GM19099 (cell line): Measurements from ENCODE around the gene TBC1D10B.

Source experiments
- POLR2A ChIP-seq: IDR thresholded peaks from 3 replicates; pipeline ENCODE4 v1.6.1; 2011; ENCODE audit warnings: low read depth; ENCODE audit not compliant: insufficient read length; ENCODE audit errors: extremely low read depth

Gene TBC1D10B

GRCh38 chr16:30356401-30357084 is 13.8 kb downstream of the TBC1D10B start:
- no peak for TF ChIP-seq POLR2A

DNA sequence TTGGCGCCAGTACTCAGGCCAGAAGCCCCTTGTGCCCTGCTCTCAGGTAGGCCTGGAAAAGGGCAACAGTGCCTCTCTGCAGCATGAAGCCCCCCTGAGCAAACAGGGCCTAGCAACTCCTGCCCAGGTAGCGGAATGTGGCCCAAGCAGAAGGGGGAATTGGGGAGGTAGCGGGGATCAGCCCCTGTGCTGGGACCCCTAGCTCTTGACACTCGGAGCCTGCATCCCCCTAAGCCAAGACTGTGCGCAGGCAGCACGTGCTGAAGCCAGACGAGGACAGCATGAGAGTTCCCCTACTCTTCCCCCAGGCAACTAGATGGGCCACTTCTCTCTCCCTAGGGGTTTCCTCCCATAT is 14.4 kb downstream of the TBC1D10B start:
- TF ChIP-seq POLR2A: no peak

GRCh38 chr16:30355144-30355953 is 14.9 kb downstream of the TBC1D10B start, which contains the start of gene CD2BP2:
CD2BP2 (minus strand) TSS chr16:30355308; CDS start chr16:30354681, 627 bp downstream.
- TF ChIP-seq POLR2A: peak; percentile 54

DNA sequence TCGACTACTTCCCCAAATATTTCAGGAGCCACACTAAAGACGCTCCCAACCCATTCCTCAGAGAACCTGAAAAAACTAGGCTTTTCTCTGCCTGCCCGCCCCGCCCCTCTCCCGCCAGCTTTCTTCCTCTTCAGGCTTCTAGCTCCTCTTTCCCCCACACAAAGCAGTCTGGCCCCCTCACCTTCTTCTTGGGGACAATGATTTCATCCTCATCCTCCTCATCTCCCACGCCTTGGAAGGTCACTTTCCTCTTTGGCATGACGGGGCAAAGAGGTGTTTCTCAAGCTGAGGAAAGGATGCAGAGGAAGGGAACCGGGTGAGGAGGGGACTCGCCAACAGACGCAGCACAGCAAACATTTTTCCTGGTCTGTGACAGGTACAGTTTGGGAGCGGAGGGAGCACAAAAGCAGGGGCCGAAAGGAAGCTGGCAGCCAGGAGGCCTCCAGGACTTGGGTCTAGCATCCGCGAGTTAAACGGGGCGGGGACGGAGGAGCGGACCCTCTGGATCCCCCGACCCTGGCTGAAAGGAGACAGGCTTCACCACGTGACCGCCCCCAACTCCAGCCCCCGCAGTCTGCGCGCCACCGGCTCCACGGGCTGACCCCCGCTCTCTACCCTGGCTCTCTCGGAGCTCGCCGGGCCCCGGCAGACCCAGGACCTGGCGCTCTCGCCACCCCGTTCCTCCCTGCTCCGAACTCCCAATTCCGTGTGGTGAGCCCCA is 15.7 kb downstream of the TBC1D10B start:
- no peak for TF ChIP-seq POLR2A

- TF ChIP-seq POLR2A: no peak
Observed at GRCh38 chr16:30353438-30354129, 16.7 kb downstream of the TBC1D10B start.

- no peak for TF ChIP-seq POLR2A
Observed at GRCh38 chr16:30352488-30353401, 17.5 kb downstream of the TBC1D10B start.

DNA sequence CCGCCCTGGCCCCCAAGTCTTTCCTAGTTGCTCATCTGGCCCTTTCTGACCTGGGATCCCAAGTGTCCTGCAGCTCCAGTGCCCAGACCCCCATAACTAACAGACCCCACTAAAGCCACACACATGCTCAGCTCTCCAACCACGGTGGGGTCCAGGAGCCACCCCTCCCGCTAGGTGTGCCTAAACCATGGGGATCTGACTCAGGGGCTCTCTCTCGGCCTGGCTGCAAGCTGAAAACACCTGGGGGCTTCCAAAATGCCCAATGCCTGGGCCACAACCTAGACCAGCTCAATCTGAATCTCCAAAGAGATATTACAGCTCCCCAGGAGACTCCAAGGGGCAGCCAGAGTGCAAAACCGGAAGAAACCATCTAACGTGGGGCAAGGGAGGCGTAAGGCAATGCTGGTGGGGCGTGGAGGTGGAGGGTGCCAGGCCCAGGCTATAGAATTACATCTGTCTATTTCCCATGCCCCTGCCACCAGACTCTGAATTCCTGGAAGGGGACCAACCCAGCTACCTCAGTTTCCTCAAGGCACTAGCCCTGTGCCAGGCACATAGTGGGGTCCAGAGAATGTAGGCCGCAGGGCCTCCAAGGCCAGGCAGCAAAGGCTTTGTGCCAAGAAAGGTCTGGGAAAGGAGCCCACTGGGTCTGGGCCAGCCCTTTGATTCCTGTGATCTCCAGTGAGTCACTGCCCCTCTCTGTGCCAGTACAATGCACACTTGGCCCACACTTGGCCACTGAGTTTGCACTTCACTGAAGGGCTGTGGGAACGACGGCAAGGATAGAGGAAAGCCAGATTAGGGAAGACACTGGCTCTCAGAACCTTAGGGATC is 18.5 kb downstream of the TBC1D10B start:
- TF ChIP-seq POLR2A: no peak

DNA sequence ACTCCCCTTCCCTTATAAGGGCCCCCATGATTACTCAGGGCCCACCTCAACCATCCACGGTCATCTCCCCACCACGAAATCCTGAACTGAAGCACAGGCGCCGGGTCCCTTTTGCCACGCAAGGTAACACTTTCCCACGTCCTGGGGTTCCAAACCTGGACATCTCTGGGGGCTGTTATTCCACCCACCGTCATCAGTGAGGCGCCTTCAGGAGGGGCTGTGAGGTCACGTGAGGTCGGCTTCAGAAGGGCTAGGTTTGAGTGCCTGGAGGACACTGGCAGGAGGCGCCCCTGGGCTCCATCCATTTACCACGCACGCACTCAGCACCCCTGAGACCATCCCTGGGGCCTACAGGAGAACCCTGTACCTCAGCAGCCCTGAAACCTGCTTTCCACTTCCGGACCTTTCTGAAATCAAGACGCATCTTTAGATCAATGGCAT is 19.3 kb downstream of the TBC1D10B start:
- no peak for TF ChIP-seq POLR2A

DNA sequence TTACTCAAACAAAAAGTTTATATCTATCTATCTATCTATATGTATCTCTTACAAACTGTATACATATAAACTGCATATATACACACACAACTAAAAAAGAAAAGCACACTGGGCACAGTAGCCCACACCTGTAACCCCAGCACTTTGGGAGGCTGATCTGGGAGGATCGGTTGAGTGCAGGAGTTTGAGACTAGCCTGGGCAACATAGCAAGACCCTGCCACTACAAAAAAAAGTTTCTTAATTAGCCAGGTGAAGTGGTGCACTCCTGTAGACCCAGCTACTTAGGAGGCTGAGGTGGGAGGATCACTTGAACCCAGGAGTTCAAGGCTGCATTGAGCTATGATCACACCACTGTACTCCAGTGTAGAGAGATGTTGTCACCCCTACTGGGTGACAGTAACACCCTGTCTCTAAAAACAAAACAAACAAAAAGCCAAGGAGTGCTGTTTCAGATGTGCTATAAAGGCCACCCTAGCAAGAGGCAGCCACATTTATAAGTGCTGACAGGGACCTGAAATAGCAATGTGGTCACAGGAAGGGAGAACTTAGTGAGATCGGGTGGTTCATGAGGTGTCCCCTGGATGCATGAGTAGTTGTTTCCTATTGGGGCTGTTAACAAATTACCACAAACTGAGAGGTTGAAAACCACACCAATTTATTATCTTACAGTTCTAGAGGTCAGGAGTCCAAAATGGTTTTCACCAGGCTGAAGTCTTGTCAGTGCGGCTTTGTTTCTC is 20.0 kb downstream of the TBC1D10B start:
- TF ChIP-seq POLR2A: no peak

GRCh38 chr16:30349675-30350074 is 20.6 kb downstream of the TBC1D10B start:
- peak; percentile 8 for TF ChIP-seq POLR2A

GRCh38 chr16:30348929-30349328 is 21.4 kb downstream of the TBC1D10B start:
- TF ChIP-seq POLR2A: no peak

DNA sequence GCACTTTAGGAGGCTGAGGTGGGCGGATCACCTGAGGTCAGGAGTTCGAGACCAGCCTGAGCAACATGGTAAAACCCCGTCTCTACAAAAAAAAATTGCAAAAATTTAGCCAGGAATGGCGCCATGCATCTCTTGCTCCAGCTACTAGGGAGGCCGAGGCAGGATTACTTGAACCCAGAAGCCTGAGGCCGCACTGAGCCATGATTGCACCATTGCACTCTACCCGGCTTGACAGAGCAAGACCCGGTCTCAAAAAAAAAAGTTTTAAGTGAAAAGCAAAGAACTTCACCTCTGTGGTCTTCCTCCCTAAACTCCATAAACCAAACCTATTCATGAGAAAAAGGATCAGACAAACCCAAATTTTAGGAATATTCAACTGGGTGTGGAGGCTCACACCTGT is 22.2 kb downstream of the TBC1D10B start:
- TF ChIP-seq POLR2A: no peak
